Neural progenitor cell (in vitro differentiated cells): ENCODE results near the gene TXNDC11. TPM values are rescaled to one million over a fixed set of nuclear protein-coding genes. Genes with fewer than 3 reads are reported as not detected.
A peak's percentile ranks its signal among the peaks of the same experiment; 100 is the strongest.

ENCODE experiments used
- DNase-seq: peaks from one replicate; pipeline ENCODE4 v3.0.0-alpha.2; 2016; ENCODE audit warnings: low spot score
- H2AFZ ChIP-seq: fragments of 200-600 bp; sonication (generic); replicated peaks from 2 replicates; pipeline ENCODE4 v1.6.1; 2016; ENCODE audit warnings: antibody characterized with exemption
- H3F3A ChIP-seq: fragments of 200-600 bp; sonication (generic); 2 replicates; pipeline ENCODE4 v1.6.1; 2016; ENCODE audit warnings: antibody characterized with exemption, low read depth
- H3K27ac ChIP-seq: fragments of 200-600 bp; sonication (generic); 2 replicates; pipeline ENCODE4 v1.5.1; 2016; ENCODE audit warnings: mild to moderate bottlenecking
- H3K27me3 ChIP-seq: fragments of 200-600 bp; sonication (generic); 2 replicates; pipeline ENCODE4 v1.6.1; 2016; ENCODE audit warnings: mild to moderate bottlenecking, moderate library complexity
- H3K36me3 ChIP-seq: fragments of 200-600 bp; sonication (generic); 2 replicates; pipeline ENCODE4 v1.5.1; 2016
- H3K4me1 ChIP-seq: fragments of 200-600 bp; sonication (generic); 2 replicates; pipeline ENCODE4 v1.6.1; 2016; ENCODE audit warnings: mixed run types
- H3K4me2 ChIP-seq: fragments of 200-600 bp; sonication (generic); 2 replicates; pipeline ENCODE4 v1.6.1; 2016
- H3K4me3 ChIP-seq: fragments of 200-600 bp; sonication (generic); 2 replicates; pipeline ENCODE4 v1.5.1; 2016
- H3K79me2 ChIP-seq: fragments of 200-600 bp; sonication (generic); 2 replicates; pipeline ENCODE4 v1.6.1; 2016; ENCODE audit warnings: low read depth
- H3K9ac ChIP-seq: fragments of 200-600 bp; sonication (generic); 2 replicates; pipeline ENCODE4 v1.6.1; 2016
- H3K9me3 ChIP-seq: fragments of 200-600 bp; sonication (generic); 2 replicates; pipeline ENCODE4 v1.5.1; 2016; ENCODE audit warnings: low read depth
- H4K20me1 ChIP-seq: fragments of 200-600 bp; sonication (generic); 2 replicates; pipeline ENCODE4 v1.6.1; 2016; ENCODE audit warnings: low read depth
- H3K27ac Mint-ChIP-seq: 3 replicates; pipeline ENCODE4 v1.8.0; 2021; ENCODE audit warnings: mixed read lengths
- H3K27me3 Mint-ChIP-seq: 2 replicates; pipeline ENCODE4 v1.8.0; 2022; ENCODE audit warnings: low read depth, mild to moderate bottlenecking, inconsistent platforms, moderate library complexity, mixed read lengths; ENCODE audit not compliant: insufficient read depth
- H3K36me3 Mint-ChIP-seq: 3 replicates; pipeline ENCODE4 v1.8.0; 2021; ENCODE audit warnings: mixed read lengths
- H3K4me1 Mint-ChIP-seq: 3 replicates; pipeline ENCODE4 v1.8.0; 2021; ENCODE audit warnings: mixed read lengths
- H3K4me3 Mint-ChIP-seq: 3 replicates; pipeline ENCODE4 v1.8.0; 2021; ENCODE audit warnings: mild to moderate bottlenecking, moderate library complexity, mixed read lengths
- H3K9me3 Mint-ChIP-seq: 3 replicates; pipeline ENCODE4 v1.8.0; 2020; ENCODE audit warnings: mixed read lengths
- EZH2 ChIP-seq: fragments of 200-600 bp; sonication (generic); IDR thresholded peaks from 2 replicates; pipeline ENCODE4 v1.6.1; 2017; ENCODE audit warnings: antibody characterized with exemption, mild to moderate bottlenecking, moderate library complexity
- EZH2phosphoT487 ChIP-seq: fragments of 200-600 bp; sonication (generic); IDR thresholded peaks from 2 replicates; pipeline ENCODE4 v1.6.1; 2017; ENCODE audit warnings: antibody characterized with exemption
- total RNA-seq: library from RNA; depleted of rRNA; stranded (reverse); fragments of >200 nt; gene quantifications from 2 replicates; pipeline ENCODE4 v1.2.3, GENCODE V29; 2015; ENCODE audit warnings: low replicate concordance
- TF ChIP-seq, protein P1 (sequence below): fragments of 200-600 bp; sonication (generic); IDR thresholded peaks from 2 replicates; pipeline ENCODE4 v1.5.1; 2017; ENCODE audit warnings: antibody characterized with exemption, mild to moderate bottlenecking

The TXNDC11 gene
- total RNA-seq, 1 donor from 2014 or later, result 7.4 TPM

DNA sequence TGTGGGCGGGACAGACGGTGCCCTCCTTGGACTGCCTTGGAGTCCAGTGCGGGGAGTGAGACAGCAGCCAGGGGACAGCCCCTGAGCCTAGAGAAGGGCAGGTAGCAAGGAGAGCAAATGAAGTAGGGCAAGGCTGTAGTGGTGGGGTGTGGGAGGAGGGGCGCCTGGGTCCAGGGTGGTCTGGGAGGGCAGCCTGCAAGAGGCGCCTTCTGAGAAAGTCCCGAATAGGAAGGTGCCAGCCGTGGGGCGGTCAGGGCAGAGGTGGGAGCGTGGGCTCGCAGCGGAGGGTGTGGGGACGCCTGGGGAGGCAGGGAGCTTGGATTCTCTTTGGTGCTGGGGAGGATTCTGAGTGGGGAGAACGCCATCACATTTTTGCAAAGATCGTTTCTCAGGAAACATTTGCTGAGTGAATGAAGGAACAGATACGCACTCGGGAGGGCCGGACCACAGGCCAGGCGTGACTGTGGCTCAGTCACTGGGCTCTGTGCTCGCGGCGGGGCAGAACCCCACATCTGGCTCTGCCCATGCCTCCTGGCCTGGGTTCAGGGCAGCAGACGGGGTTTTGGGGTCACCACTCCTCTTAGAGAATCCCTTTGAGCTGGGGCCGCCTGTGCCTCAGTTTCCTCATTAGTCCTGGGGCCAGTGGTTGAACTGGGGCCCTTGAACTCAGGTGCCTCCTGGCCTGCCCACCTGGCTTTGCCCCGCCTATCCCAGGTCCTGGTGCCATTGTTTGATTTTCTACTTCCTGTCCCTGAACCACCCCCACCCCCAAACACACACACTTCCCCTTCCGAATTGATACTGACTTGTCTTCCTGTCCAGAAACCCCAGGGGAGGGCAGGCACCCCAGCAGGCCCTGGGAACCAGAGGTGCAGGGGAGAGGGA is 70.2 kb downstream of the TXNDC11 start:
- Mint-ChIP-seq H3K27ac (peak overlapping the region; percentile 25), H3K4me3 (peak overlapping the region; percentile 36), H3K27me3 (no peaks in the 10 kb centered on the region), H3K36me3 (peaks cover 9% of the 10 kb centered on the region), H3K9me3 (no peaks in the 10 kb centered on the region), H3K4me1 (peaks cover 23% of the 10 kb centered on the region)
- Histone ChIP-seq H3K27me3 (no peaks in the 10 kb centered on the region), H4K20me1 (peaks cover 86% of the 10 kb centered on the region), H3K9me3 (no peaks in the 10 kb centered on the region), H3K27ac (no peak overlapping the region), H3K4me2 (no peak overlapping the region), H2AFZ (no peak overlapping the region), H3F3A (peaks cover 5% of the 10 kb centered on the region), H3K36me3 (no peaks in the 10 kb centered on the region), H3K4me1 (peaks cover 25% of the 10 kb centered on the region), H3K9ac (no peak overlapping the region), H3K79me2 (peaks cover 71% of the 10 kb centered on the region), H3K4me3 (no peak overlapping the region)
- no peak for DNase-seq
- TF ChIP-seq EZH2 (no peak), EZH2phosphoT487 (no peak)
- TF ChIP-seq, protein P1, sequence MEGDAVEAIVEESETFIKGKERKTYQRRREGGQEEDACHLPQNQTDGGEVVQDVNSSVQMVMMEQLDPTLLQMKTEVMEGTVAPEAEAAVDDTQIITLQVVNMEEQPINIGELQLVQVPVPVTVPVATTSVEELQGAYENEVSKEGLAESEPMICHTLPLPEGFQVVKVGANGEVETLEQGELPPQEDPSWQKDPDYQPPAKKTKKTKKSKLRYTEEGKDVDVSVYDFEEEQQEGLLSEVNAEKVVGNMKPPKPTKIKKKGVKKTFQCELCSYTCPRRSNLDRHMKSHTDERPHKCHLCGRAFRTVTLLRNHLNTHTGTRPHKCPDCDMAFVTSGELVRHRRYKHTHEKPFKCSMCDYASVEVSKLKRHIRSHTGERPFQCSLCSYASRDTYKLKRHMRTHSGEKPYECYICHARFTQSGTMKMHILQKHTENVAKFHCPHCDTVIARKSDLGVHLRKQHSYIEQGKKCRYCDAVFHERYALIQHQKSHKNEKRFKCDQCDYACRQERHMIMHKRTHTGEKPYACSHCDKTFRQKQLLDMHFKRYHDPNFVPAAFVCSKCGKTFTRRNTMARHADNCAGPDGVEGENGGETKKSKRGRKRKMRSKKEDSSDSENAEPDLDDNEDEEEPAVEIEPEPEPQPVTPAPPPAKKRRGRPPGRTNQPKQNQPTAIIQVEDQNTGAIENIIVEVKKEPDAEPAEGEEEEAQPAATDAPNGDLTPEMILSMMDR, result no peak

DNA sequence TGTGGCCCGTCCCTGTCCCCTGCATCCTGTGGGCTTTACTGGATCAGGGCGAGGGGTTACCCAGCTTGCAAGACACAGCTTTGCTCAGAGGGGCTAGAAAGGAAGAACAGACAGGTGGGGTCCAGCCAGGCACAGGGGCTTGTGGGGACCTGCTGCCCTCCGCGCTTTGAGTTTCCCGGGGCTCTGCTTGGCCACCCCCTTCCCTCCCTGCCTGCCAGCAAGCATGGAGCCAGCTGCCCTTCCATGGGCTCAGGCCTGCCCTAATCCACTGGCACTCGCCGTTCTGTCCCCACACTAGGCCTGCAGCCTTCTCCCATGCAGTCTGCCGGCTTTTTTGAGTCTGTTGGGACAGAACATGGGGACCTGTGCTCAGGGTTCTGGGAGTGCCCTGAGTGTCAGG is 71.0 kb downstream of the TXNDC11 start:
- H3K27me3 Mint-ChIP-seq, result peaks cover 2% of the 10 kb centered on the region

DNA sequence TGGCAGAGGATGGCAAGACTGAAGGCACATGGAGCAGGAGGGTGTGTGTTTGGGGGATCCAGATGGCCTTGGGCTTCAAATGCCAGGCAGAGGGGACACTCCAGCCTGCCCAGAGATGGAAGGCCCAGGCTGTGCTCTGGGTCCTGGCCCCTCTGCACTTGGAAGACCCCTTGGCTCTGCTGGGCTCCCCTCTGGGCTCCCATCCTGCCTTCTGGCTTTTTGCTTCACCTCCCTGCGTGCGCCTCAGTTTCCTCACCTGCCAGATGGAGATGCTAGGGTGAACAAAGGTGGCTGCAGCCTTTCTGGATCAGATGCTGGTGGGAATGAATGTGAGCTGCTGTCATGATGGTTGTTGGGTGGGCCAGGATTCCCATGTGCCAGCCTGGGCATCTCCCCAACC is 71.4 kb downstream of the TXNDC11 start:
- TF ChIP-seq, protein P1, result no peak
- peaks cover 71% of the 10 kb centered on the region for H3K79me2 ChIP-seq
- peaks cover 25% of the 10 kb centered on the region for H3K4me1 ChIP-seq
- H3F3A ChIP-seq, result peaks cover 16% of the 10 kb centered on the region
- peak overlapping the region; percentile 90 for H3K4me3 Mint-ChIP-seq
- no peak overlapping the region for H3K27ac Mint-ChIP-seq
- H3K36me3 ChIP-seq, result no peaks in the 10 kb centered on the region
- H3K27me3 ChIP-seq, result no peaks in the 10 kb centered on the region
- no peak overlapping the region for H3K4me3 ChIP-seq
- H3K9me3 ChIP-seq, result no peaks in the 10 kb centered on the region
- H3K4me1 Mint-ChIP-seq, result peaks cover 29% of the 10 kb centered on the region
- peaks cover 74% of the 10 kb centered on the region for H4K20me1 ChIP-seq
- no peak for DNase-seq
- no peak overlapping the region for H3K27ac ChIP-seq
- H2AFZ ChIP-seq, result no peak overlapping the region
- H3K9me3 Mint-ChIP-seq, result no peaks in the 10 kb centered on the region
- peaks cover 2% of the 10 kb centered on the region for H3K27me3 Mint-ChIP-seq
- peak overlapping the region; percentile 19 for H3K9ac ChIP-seq
- H3K36me3 Mint-ChIP-seq, result peaks cover 6% of the 10 kb centered on the region
- peak overlapping the region; percentile 89 for H3K4me2 ChIP-seq

More for the DNA sequence above, 71.0 kb downstream of the TXNDC11 start:
- Histone ChIP-seq H3K9ac (peak overlapping the region; percentile 19), H4K20me1 (peaks cover 78% of the 10 kb centered on the region), H3K4me3 (no peak overlapping the region), H3F3A (peaks cover 13% of the 10 kb centered on the region), H3K27ac (no peak overlapping the region), H3K79me2 (peaks cover 71% of the 10 kb centered on the region), H3K4me1 (peaks cover 25% of the 10 kb centered on the region), H2AFZ (no peak overlapping the region), H3K9me3 (no peaks in the 10 kb centered on the region), H3K4me2 (no peak overlapping the region), H3K36me3 (no peaks in the 10 kb centered on the region), H3K27me3 (no peaks in the 10 kb centered on the region)
- no peak for DNase-seq
- Mint-ChIP-seq H3K4me1 (peaks cover 26% of the 10 kb centered on the region), H3K9me3 (no peaks in the 10 kb centered on the region), H3K27ac (no peak overlapping the region), H3K4me3 (no peak overlapping the region), H3K36me3 (peaks cover 6% of the 10 kb centered on the region)
- TF ChIP-seq EZH2, result no peak
- TF ChIP-seq, protein P1, result no peak
- TF ChIP-seq EZH2phosphoT487, result no peak
